Fibroblast of the aortic adventitia (primary cell): ENCODE measurements around the gene FHIP2A. TPM values are rescaled to one million over a fixed set of nuclear protein-coding genes. Genes with fewer than 3 reads are reported as not detected.
A peak's percentile ranks its signal among the peaks of the same experiment; 100 is the strongest.
"Not testable (repeated sequence)": the region's sequence is repeated elsewhere in the genome, so short reads cannot be mapped to it uniquely, and the experiment has no call there.

Experiments
- DNase-seq: peaks from one replicate; pipeline ENCODE4 v3.0.0-alpha.2; 2010; ENCODE audit warnings: low read depth
- H3K4me3 ChIP-seq: 2 replicates; pipeline ENCODE4 v1.5.1; 2011; ENCODE audit warnings: low read depth, mild to moderate bottlenecking, control low read depth, low read length, moderate library complexity
- total RNA-seq: library from RNA; depleted of rRNA; stranded (reverse); fragments of >200 nt; gene quantifications from 2 replicates; pipeline ENCODE4 v1.2.3, GENCODE V29; 2012; ENCODE audit warnings: low replicate concordance
- TF ChIP-seq, protein P1 (sequence below): IDR thresholded peaks from 2 replicates; pipeline ENCODE4 v1.5.1; 2011; ENCODE audit warnings: mild to moderate bottlenecking, low read length, control low read depth, inconsistent platforms; ENCODE audit not compliant: insufficient read depth

The FHIP2A gene, protein sequence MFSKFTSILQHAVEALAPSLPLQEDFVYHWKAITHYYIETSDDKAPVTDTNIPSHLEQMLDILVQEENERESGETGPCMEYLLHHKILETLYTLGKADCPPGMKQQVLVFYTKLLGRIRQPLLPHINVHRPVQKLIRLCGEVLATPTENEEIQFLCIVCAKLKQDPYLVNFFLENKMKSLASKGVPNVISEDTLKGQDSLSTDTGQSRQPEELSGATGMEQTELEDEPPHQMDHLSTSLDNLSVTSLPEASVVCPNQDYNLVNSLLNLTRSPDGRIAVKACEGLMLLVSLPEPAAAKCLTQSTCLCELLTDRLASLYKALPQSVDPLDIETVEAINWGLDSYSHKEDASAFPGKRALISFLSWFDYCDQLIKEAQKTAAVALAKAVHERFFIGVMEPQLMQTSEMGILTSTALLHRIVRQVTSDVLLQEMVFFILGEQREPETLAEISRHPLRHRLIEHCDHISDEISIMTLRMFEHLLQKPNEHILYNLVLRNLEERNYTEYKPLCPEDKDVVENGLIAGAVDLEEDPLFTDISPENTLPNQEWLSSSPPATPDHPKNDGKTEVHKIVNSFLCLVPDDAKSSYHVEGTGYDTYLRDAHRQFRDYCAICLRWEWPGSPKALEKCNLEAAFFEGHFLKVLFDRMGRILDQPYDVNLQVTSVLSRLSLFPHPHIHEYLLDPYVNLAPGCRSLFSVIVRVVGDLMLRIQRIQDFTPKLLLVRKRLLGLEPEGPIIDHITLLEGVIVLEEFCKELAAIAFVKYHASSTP
- 36.6 and 54.7 TPM in 2 replicates for total RNA-seq

DNA sequence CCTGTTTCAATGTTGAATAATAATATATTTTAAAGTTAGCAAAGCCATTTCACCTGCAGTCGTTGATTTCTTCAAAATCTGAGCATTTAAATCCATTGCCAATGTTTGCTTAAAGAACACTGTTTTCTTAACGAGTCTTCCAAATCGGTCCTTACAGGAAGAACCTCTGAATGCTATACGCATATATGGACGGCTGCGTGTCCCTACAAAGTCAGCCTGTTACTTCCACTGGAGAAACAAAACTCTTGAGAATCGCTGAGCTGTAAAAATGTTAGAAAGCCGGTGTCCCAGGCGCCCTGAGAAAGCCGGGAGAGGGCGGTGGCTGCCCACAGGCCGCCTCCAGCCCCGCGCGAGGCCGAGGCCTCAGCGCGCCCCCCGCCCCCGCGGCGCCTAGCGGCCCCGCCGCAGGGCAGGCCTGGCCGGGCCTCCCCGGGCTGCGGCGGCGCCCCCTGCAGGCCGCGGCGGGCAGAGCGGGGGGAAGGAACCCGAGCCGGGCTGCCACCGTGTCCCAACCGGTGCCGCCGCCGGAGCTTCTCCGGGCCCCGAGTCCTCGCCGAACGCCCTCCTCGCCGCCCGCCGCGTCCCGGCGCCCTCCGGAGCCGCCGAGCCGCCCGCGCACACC lies at the start of gene FHIP2A:
FHIP2A (plus strand) TSS at position 488 of the 622 bp plus-strand sequence. CDS start 299 bp downstream, outside the sequence.
- peak within 1 kb of the TSS; percentile 81 for H3K4me3 ChIP-seq
- DNase-seq: peak; percentile 66
- TF ChIP-seq, protein P1, sequence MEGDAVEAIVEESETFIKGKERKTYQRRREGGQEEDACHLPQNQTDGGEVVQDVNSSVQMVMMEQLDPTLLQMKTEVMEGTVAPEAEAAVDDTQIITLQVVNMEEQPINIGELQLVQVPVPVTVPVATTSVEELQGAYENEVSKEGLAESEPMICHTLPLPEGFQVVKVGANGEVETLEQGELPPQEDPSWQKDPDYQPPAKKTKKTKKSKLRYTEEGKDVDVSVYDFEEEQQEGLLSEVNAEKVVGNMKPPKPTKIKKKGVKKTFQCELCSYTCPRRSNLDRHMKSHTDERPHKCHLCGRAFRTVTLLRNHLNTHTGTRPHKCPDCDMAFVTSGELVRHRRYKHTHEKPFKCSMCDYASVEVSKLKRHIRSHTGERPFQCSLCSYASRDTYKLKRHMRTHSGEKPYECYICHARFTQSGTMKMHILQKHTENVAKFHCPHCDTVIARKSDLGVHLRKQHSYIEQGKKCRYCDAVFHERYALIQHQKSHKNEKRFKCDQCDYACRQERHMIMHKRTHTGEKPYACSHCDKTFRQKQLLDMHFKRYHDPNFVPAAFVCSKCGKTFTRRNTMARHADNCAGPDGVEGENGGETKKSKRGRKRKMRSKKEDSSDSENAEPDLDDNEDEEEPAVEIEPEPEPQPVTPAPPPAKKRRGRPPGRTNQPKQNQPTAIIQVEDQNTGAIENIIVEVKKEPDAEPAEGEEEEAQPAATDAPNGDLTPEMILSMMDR: peak; percentile 50

DNA sequence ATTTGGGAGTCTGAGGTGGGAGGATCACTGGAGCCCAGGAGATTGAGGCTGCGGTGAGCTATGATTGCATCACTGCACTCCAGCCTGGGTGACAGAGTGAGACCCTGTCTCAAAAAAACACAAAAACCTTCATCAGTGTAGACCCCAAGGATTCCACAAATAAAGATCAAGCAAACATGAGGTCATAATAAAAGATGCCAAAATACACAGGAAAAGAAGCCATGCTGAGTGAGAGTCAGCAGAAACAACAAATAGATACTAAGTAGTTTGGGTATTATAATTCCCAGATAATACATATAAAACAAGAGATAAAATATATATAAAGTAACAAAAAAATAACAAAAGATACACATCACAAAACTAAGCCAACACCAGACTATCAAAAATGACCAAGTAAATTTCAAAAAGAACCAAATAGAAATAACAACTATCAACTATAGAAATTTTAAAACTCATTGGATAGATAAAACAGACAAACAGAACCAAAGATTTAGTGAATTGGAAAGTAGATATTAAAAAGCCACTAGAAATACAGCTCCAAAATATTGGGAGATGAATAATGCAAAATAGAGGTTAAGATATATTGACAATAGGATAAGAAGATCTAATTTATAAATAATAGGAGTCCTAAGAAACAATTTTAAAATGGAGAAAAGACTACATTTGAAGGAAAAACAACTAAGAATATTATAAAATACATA lies 48.9 kb upstream of the FHIP2A start:
- H3K4me3 ChIP-seq: no peak overlapping the region
- DNase-seq: no peak
- TF ChIP-seq, protein P1: no peak

DNA sequence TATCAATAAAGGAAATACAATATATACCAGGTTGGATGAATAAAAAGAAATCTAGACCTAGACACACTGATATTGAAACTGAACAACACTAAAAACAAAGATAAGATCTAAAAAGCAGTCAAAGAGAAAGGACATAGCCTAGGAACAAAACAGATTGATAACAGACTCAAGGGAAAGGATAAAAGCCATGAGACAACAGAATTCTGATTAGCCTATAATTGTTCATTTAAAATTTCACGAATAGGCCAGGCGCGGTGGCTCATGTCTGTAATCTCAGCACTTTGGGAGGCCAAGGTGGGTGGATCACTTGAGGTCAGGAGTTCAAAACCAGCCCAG lies 48.4 kb upstream of the FHIP2A start:
- TF ChIP-seq, protein P1: no peak
- no peak for DNase-seq
- no peak overlapping the region for H3K4me3 ChIP-seq

DNA sequence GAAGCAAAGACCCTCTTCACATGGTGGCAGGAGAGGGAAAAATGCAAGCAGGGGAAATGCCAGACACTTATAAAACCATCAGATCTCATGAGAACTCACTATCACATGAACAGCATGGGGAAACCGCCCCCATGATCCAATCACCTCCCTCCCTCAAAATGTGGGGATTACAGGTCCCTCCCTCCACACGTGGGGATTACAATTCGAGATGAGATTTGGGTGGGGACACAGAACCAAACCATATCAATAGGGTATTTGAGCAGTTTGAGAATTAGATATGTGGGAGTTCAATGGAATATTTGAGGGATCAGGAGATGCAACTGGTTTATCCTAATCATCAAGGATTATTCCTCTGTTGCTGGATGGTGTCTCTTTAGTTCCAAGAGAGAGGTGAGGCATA lies 46.5 kb upstream of the FHIP2A start:
- H3K4me3 ChIP-seq, DNase-seq: not testable (repeated sequence)

DNA sequence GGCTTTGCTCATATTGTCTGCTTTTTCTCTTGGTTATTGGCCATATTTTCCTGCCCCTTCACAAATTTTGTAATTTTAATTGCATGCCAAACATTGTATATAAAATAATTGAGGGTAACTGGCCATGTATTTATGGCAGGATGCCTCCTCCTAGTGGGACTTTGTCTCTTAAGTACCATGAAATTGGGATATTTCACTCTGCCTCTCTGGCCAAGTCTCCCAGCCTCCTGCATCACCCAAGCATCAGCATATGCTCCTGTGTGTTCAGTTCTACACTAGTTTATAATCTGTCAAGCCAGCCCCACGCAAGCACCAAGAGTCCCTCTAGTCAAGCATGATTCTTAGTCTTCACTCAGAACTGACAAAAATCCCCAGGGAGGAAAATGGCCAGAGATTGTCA lies 44.2 kb upstream of the FHIP2A start:
- DNase-seq: no peak
- TF ChIP-seq, protein P1: no peak
- no peak overlapping the region for H3K4me3 ChIP-seq

DNA sequence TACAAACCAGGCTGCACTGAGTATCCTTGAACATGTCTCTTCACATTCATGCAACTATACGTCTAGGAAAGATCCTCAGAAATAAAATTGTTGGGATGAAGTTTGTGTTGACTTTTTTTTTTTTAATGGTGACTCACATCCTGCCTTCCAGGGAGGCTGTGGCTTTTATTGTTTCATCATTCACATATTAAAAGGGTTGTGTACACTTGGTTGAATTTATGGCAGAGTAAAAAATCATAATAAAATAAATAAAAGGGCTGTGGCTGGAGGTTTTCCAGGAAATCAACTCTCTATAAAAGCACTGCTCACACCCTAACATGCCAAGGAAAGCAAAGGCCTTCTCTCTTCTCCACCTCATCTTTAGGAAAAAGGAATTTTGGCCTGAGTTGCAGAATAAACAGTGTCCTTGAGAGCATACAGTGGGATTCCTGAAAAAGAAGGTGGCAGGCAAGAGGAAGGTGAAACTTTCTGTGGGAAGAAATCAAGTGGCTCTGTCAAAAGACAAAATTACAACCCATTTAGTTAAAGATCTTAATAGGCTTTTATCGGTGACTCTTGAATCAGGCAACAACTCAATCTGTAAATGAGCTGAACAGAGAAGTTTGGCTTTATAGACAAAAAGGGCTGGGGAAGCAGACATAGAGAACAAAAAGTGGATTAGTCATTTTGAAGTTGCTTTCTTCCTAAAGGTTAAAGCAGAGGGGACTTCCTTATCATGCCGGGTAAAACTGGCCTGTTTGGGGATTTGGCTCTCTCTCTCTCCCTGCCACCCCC lies 41.6 kb upstream of the FHIP2A start:
- peak; percentile 94 for DNase-seq
- TF ChIP-seq, protein P1: no peak
- H3K4me3 ChIP-seq: no peak overlapping the region
